RWPE1 (cell line): ENCODE data around the gene ENAH.

ENCODE experiments used
- CTCF ChIA-PET: fragments of 350-600 bp; sonication (Branson Sonifier 250); formaldehyde crosslinking; extraction: SDS; loops from one replicate; lab custom pipeline; 2021; lab: Yijun Ruan, JAX
- POLR2A ChIA-PET: fragments of 400-600 bp; formaldehyde crosslinking; extraction: SDS; loops from one replicate; lab custom pipeline; 2020; ENCODE audit warnings: antibody characterized with exemption; ENCODE audit not compliant: low non-redundant PET; lab: Yijun Ruan, JAX
- DNase-seq: peaks from one replicate; pipeline ENCODE4 v3.0.0; 2012; ENCODE audit warnings: low spot score
- H3K27ac ChIP-seq: fragments of 450-650 bp; 2 replicates; pipeline ENCODE4 v1.5.1; 2017
- TF ChIP-seq, protein P1 (sequence below): fragments of 450-650 bp; conservative IDR thresholded peaks from 2 replicates; pipeline ENCODE4 v1.5.1; 2017; ENCODE audit warnings: low read depth, mild to moderate bottlenecking

ENAH gene

DNA sequence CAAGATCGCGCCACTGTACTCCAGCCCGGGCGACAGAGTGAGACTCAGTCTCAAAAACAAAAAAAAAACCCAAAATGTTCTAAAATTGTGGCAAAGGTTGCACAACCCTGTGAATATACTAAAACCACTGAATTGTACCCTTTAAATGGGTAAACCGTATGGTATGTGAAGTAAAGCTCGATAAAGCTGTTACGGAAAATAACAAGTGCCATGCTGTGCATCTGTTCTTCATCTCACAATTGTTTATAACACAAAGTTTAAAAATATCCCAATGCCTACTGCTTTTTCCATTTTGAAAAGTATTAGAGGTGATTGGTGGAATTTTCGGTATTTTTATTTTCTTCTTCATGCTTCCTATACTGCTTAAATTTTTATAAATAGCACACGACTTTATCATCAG is 111.5 kb downstream of the ENAH start:
- CTCF ChIA-PET, result interaction anchor here (0.9 kb wide), 1 partner anchor 236 kb away, joined by 3 read pairs; no protein-coding TSS in a partner anchor
- POLR2A ChIA-PET, result no interaction called here
- TF ChIP-seq, protein P1, sequence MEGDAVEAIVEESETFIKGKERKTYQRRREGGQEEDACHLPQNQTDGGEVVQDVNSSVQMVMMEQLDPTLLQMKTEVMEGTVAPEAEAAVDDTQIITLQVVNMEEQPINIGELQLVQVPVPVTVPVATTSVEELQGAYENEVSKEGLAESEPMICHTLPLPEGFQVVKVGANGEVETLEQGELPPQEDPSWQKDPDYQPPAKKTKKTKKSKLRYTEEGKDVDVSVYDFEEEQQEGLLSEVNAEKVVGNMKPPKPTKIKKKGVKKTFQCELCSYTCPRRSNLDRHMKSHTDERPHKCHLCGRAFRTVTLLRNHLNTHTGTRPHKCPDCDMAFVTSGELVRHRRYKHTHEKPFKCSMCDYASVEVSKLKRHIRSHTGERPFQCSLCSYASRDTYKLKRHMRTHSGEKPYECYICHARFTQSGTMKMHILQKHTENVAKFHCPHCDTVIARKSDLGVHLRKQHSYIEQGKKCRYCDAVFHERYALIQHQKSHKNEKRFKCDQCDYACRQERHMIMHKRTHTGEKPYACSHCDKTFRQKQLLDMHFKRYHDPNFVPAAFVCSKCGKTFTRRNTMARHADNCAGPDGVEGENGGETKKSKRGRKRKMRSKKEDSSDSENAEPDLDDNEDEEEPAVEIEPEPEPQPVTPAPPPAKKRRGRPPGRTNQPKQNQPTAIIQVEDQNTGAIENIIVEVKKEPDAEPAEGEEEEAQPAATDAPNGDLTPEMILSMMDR, result no peak
- DNase-seq, result no peak
- H3K27ac ChIP-seq, result no peak overlapping the region

DNA sequence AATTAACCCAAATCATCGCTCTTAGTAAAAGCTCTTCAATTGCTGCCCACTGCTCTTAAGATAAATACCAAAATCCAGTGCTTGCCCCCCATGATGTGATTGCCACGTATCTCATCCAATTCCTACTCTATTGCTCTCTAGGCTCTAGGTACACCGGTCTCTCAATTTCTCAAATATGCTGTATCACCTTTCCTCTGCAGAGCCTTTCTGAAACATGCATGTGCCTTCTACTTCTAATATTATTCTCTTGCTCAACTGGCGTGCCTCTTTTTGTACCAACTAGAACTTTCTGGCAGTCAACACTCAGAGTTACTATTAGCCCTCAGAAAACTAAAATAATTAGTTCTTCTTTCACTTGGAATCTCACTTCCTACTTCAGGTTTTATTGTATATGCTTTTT is 113.3 kb downstream of the ENAH start:
- POLR2A ChIA-PET, result no interaction called here
- CTCF ChIA-PET, result interaction anchor here (0.8 kb wide), 1 partner anchor 233 kb away, joined by 4 read pairs; no protein-coding TSS in a partner anchor
- H3K27ac ChIP-seq, result no peak overlapping the region
- no peak for DNase-seq
- TF ChIP-seq, protein P1, result no peak

DNA sequence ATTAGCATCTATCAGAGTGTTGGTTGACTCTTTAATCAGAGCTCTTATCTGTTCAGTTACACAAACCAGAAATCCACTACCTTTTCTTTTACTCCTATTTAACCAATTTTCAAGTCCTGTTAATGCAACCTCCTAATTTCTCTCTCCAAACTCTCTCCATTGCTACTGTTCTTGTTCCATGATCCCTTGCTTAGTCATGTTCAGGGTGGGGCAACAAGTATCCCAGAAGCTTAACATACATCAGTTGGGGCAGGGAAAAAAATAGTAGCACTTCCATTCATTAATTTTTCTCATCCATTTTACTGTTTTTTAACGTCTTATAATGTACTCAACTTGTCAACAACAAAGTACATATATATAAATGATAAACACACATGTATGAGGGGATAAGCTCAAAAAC is 113.9 kb downstream of the ENAH start:
- ChIA-PET CTCF (interaction anchor here (0.6 to 0.8 kb wide), 3 partner anchors 18 to 365 kb away, joined by 3 to 4 read pairs (median 4); no protein-coding TSS in a partner anchor), POLR2A (no interaction called here)
- TF ChIP-seq, protein P1, result no peak
- DNase-seq, result peak; percentile 26
- H3K27ac ChIP-seq, result no peak overlapping the region

DNA sequence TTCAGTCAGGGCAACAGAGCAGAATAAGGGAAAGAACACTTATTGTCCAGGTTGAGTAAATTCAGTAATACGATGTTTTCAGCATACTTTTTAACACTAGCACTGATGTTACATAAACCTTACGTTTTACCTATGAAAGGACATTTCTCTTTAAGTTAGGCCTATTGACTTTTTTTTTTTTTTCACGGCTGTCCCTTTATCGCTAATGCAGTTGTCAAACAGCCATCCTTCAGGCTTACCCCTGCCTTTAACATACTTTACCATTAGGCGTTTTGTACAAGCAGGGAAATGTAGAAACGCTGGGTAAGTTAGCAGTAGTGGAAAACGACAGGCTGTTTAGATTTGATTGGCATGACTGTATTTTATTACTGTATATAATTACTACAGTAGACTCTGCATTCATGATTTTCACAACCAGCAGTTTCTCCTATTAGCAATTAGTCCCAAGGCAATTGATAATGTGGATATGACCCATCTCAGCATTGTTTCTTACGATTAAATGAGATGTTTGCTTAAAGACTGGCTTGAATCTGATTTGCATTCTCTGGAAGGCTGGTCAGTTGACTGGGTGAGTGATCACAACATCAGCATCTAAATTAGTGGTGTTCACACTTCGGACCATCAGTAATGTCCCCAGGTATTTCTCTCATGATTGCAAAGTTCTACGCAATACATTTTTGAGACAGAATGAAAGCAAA is 115.2 kb downstream of the ENAH start:
- H3K27ac ChIP-seq, result no peak overlapping the region
- ChIA-PET CTCF (interaction anchor here (0.6 kb wide), 1 partner anchor 185 kb away, joined by 4 read pairs; no protein-coding TSS in a partner anchor), POLR2A (no interaction called here)
- DNase-seq, result no peak
- TF ChIP-seq, protein P1, result no peak

DNA sequence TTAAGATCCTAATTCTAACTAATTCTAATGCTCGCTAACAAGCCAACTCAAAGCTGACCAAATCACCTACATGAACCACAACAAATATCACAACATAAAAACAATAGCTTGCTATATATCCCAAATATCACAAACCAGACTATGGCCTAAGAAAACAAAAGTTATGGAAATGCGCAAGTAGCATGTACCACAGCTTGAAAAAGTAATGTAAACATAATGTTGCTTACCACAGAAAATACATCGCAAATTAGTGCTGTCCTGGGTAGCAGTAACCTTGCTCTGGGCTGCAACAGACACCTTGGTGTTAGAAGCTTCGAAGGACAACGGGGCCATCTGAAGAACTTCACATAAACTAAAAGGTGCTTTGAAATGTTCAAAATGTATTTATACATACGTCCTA is 117.6 kb downstream of the ENAH start:
- TF ChIP-seq, protein P1, result no peak
- POLR2A ChIA-PET, result no interaction called here
- CTCF ChIA-PET, result interaction anchor here (0.8 to 1.5 kb wide), 2 partner anchors 12 to 54 kb away, joined by 3 to 5 read pairs; no protein-coding TSS in a partner anchor
- no peak for DNase-seq
- no peak overlapping the region for H3K27ac ChIP-seq

DNA sequence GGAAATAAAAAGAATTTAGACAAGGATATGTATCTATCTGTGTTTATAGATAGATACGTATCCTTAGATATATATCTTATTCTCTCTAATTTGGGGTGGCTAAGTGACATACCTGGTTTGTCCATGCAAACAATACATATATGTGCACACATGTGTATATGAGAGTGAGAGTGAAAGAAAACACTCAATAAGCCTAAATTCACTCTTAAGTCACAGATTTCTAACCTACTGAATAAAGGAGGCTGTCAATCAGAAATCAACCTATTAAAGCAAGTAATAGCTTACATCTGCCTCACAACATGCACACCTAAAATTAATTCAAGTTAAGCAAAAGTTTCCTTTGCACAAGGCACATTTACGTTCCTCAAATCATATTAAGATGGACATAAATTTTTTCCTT is 118.2 kb downstream of the ENAH start:
- TF ChIP-seq, protein P1, result no peak
- DNase-seq, result no peak
- H3K27ac ChIP-seq, result no peak overlapping the region
- ChIA-PET CTCF (interaction anchor here (0.6 to 1.5 kb wide), 3 partner anchors 13 to 104 kb away, joined by 3 to 5 read pairs (median 3); no protein-coding TSS in a partner anchor), POLR2A (no interaction called here)
